HG03520 (cell line): ENCODE results near the gene RND3.
A peak's percentile ranks its signal among the peaks of the same experiment; 100 is the strongest.

Experiments
- ATAC-seq: cut with Tn5 transposase; IDR thresholded peaks from one replicate; pipeline ENCODE4 v1.9.1; 2021; ENCODE audit warnings: mild to moderate bottlenecking, moderate library complexity; ENCODE audit not compliant: unreplicated experiment

RND3 gene

DNA sequence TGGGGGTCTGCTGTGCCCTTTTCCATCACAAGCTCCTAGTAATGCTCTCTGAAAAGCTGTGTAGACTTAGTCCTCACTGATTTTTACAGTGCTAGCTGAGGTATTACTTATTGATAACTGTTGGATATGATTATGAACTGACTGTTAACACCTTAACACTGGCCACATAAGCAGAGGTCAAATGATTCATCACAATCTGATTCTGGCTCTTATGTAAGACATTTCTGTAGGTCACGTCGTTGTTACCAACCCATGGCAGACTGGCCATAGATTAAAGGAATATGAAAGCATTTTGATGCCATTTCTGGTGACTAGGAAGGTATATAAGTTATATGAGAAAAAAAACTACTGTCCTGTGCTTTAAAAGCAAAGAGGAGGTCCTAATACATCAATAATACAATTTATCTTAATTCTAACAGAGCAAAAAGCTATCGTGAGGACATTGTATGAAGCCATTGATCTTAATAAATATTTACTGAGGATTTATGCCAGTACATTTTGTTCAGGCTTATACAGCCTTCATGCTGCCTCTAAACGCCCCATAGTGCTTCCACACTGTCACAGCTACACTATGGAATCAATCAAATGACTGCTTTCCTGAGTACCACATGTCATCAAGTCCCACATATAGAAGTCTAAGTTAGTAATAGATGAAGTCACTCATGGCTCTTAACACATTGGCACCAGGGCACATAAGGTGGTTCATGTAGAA, 6.9 kb upstream of the RND3 start:
- ATAC-seq = no peak

DNA sequence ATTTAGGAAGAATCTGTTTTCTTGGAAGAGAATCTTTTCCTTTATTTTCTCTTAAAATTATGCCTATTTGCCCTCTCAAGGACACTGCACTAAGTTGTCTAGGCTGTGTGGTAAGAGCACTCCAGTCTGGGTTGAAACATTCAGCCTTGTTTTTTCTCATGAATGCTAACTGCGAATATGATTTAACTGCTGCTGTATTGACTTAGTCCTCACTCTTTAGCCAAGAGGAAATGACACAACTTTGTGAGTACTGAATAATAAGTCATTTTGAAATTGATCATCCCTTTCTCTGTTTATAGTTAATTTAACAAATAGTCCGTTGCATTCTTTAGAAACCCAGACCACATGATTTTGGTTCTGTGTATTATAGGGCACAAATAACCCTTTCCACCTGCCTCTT, 4.5 kb upstream of the RND3 start:
- ATAC-seq = no peak

DNA sequence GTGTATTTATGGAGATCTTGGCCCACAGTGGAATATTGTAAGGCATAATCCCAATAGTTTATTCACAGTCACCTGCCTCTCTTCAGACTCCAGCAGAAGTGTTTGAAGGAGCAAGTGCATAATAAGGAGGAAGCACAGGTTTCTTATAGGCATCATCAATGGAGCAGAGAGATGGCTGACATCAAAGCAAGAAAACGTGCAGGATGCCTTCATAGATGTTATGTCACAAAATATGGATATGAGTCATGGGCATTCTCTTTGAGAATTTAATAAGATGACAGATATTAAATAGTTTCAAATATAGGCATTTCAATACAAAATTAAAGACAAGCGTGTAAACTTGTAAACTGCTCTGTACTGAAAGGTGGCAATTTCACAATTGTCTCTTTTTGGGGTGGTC, 4.0 kb upstream of the RND3 start:
- no peak for ATAC-seq

DNA sequence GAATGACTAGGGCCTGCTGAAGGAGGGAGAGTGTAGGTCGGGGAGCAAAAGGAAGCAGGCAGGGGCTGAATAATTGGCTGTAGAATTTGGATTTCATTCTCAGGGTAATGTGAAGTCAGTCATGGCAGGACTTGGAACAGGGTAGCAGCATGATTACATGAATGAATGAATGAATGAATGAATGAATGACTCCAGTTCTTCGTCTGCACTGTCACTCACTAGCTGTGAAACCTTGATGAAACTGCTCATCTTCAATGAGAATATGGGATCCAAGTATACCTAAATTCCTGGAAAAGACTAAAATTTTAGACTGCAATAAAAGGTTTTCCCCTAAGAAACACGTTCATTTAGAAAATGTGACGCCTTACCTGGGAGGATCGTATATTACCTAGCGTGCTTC, 3.0 kb upstream of the RND3 start:
- ATAC-seq = no peak

DNA sequence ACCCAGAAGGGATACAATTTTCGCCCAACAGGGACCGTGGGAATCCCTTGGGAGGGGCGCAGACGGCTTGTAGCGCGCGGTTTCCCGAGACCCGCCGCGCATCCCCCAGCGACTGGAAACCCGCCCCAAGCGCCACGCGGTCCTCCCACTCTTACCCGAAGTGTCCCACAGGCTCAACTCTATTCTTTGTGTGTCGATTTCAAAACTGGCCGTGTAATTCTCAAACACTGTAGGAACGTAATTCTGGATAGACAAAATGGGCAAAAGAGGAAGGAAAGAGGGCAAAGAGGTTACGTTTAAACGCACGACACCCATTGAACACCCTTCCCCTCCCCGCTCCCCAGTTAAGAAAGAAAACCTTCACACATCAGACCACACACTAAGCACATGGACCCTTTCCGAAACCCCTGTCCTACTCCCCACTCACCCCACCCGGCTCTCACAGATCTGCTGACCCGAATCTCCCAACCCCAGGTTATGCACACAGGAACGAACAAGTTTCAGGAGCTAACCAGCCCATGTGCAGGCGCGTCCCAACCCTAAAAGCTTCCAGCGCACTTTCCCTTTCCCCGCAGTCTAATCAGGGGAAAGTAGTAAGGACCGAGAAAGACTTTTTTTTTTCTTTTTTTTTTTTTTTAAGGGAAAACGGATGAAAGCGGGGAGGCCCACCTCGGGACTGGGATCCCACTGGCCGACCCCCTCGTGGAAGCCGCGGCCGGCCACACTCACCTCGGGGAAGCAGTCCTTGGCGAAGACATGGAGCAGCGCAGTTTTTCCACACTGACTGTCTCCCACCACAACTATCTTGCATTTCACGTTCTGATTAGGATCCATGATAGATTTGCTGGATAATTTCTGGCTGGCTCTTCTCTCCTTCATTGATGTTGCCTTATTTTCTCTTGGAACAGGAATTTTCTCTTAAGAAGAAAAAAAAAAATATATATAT, 655 bp downstream of the RND3 start:
- no peak for ATAC-seq

DNA sequence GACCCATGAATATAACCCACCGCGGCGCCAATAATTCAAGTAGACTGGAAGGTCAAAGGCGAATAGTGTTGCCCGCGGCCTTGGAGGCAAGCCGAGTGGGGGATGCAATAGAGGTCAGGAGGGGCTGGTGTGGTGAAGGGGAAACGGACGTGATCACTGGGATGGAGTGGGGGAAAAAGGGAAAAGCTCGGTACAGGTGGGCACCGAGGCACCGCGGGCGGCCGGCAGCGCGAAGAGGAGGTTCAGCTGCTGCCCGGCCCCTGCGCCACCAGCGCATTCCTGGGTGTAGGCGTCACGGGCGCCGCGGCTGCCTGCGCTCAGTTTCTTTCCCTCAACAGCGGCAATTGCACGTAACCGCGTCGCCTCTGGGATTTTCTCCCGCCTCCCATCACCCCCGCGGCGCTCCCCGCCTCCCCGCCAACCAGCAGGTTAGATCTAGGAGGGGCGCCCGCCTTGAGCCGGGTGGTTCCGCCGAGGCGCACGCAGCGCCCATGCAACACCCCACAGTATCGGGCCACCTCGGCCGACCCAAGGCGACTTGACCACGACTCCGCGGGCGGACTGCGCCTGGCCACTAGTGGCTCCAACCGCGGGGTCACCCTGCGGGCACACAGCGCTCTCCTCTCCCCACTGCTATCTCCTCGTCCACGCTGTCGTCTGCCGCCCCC, 1.5 kb downstream of the RND3 start:
- no peak for ATAC-seq

DNA sequence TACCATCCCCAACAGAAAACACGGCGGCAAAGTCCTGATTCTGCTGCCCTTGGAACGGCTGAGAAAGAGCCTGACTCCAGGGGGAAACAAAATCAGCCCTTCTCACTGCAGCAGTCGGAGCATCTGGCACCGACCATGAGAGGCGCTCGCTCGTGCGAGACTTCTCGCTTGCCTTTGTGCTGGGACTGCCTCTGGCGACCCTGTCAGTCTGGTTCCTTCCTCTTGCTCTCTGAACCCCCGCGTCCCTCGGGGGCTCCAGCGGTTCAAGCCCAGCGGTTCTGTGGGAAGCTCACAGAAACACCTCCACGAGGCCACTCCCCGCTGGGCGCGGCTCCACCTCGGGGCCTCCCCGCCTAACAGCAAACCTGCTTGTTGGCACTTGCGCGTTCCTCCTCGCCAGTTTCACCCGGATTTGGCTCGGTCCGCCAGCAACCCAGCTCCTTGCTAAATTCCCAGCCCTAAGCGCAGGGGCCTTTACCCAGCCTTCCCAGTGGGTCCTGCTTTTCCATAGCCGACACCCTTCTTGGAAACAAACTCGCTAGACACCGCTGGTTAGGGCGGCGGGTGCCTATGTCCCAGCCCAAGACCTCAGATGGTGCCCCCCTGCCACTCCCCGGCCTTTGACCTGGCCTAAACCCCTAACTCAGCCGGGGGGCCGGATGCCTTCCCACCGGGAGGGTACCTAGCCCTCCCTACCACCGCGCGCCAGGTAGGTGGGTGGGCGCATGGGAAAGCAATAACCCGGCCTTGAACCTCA, 2.2 kb downstream of the RND3 start:
- peak; percentile 40 for ATAC-seq

DNA sequence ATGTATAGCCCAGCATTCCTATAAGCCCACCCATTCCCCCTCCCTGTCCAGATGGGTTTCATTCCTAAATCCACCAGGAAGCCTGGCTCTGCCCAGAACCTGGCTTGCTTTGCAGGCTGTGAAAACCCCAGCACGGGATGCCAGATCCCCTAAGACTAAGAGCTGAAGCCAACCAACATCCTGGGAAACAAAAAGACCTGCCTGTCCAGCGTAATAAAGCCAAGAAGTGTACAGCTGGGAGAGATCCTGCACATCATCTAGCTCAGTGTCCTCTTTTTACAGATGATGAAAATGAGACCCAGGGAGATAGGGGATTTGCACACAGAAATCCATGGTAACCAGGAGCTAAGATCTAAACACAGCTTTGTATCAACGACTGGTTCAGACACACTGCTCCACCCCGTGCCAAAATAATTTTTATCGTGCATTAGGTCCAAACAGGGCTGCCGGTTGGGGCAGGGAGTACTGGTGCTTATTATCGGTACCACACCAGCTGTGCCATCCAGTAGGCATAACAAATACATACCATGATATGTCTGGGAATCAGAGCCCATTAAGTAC, 2.9 kb downstream of the RND3 start:
- no peak for ATAC-seq

DNA sequence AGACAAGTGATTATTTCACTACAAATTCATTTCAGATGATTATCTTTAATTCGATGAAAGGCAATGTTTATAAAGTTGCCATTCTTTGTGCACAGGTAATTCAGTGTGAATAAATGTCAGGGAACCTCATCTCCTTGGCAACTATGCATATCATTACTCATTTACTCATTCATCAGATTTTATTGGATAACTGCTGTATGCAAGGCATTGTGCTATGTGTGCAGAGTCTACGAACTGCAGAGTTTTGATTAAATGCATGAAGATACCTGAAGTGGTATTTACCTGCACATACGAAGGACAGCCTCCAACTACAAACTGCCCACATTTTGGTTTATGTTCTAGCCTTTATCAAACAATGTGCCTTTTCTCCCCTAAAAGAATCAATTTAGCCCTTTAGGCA, 3.5 kb downstream of the RND3 start:
- no peak for ATAC-seq

DNA sequence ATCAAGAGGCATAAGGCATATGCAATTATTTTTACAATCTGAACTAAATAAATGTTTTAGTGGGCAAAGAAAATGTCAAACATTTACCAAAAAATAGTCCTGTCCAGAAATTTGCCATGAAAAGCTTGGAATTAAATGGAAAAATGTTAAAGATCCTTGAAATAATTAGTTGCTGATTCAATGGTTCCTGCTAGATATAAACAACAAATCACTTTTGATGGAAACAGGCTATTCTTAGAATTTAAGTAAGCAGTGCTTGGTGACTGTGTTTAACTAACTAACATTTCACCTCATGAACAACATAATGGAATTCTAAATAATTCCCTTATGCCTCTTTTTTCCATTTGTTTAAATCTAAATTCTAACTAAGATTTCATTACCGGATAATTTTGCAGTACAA, 3.9 kb downstream of the RND3 start:
- ATAC-seq = no peak

DNA sequence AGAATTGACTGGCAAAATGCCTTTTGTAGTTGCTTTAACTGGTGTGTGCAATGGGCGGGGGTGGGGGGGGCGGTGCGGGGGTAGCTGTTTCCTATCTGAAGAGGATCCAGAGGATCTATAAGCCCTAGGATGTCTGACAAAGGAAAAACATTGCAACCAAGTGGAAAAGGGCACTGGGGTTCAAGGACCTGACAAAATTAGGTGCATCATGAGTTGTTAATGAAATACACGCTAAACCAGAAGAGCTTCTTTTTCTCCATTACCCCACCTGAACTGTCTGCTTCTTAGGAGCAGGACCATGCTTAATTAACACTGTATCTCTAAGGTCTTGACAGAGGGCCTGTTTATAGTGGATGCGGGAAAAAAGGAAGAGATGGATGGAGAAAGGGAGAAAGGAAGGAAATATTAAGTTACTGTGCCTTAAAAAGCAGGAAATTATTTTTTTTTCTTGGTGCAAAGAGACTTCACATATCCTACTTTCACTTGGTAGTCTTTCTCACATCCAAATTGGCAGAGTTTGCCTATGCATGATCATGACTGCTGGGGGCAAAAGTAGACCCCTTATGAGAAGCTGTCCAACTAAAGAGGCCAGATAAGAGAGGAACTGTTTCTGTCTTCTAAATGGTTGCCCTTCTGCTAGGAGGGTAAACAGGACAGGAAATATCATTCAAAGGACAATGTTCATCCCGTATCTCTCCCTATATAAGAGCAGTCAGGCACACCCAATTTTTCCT, 4.6 kb downstream of the RND3 start:
- no peak for ATAC-seq

DNA sequence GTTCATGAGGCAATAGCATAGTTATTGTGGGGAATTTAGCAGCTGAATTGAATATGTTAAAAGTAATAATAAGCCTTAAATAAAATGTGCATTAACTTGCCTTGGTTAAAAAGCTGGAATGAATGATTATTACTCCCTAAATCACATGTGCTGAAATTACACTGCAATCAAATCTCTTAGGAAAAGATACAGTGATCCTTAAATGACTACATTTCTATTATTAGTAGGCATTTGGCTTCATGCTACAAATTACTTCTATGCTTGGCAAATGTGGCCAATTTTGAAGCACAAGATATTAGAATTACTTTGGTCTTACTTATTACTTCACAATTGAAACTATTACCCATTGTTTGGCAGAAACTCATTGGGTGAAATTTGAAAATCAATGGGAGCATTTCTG, 5.4 kb downstream of the RND3 start:
- no peak for ATAC-seq

DNA sequence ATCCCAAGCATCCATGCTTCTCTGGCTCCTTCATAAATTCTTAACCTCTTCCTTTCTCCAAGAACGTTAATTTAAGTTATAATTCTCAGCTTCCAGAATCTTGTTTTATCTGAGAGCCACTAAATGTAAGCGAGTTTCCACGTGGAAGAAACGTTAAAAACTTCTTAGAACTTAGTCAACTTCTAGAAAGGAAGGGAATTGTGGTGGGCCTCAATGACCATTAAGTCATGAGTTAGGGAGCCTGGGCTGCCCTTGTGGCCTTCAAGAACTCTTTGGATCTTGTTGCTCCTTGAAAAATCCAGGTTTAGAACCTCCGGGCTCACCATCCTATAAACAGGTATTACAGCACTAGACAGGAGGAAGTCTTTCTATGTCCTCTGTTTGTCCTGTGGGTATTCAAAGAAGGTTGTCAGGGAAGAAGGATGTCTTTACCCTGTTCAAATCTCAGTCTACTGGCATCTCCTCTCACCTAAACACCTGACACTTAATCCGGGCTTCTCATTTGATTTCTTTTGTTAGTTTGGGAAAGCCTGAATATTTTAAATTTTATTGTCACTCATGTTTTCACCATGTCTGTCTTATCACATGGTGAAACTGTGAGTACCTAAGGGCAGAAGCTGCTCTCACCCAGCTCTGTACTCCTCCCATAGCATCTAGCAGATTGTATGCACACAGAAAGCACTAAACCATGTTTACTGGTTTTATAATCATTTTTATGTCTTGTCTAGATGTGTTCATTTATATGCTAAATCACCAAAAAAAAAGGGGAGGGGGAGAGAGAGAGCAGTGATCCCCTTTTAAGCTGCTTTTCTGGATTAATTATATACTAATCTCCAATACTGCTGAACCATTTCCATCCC, 6.3 kb downstream of the RND3 start:
- ATAC-seq = no peak

DNA sequence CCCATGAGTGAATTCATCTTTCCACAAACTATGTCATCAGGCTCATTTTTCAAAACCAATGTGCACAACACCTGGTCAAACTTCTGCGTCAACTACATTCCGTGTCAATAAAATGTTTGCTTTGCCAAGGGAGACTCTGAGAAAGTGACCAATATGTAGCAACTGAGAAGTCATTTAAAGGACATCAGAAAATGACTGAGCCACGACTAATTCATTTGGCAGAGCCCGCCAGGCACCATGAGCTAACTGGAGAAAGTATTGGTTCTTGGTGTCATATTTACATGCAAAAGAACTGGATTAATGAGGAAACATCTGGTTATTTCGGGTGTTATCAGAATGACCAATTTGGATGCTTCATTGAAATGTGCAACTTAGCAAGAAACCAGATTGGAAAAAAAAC, 7.2 kb downstream of the RND3 start:
- no peak for ATAC-seq

DNA sequence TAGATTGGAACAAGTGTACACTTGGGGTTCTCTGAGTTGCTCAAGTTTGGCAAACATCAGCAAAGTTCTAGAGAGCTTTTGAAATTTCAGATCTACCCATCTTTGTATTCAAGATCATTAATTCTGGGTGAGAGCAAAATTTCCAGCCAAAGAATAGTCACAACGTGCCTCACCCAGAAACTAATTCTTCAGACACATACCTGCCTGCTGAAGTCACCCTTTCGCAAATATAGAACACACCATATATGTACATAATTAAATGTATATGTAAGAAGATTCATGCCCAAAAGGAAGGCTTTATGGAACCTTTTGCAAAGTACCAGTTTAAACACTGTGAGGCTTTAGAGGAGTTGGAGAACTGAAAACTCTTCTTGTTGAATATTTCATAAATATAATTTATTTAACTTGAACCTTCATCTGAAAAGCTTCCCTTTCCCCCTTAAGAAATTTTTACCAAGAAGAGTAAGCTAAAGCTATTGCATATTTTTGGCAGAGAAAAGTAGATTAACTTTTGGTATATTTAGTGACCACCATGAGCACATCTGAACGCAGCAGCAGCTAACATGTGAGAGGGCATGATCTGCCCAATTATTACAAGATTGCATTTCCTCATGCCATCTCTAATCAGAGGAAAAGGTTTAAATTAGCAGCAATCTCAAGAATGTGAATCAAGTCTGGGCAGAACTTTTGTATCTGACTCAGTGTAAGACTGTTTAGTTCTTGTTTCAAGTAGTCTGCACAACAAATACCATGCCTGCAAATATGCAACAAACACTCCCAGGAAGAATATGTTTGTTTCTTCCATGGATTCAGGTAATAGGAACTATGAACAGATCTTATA, 8.2 kb downstream of the RND3 start:
- no peak for ATAC-seq

DNA sequence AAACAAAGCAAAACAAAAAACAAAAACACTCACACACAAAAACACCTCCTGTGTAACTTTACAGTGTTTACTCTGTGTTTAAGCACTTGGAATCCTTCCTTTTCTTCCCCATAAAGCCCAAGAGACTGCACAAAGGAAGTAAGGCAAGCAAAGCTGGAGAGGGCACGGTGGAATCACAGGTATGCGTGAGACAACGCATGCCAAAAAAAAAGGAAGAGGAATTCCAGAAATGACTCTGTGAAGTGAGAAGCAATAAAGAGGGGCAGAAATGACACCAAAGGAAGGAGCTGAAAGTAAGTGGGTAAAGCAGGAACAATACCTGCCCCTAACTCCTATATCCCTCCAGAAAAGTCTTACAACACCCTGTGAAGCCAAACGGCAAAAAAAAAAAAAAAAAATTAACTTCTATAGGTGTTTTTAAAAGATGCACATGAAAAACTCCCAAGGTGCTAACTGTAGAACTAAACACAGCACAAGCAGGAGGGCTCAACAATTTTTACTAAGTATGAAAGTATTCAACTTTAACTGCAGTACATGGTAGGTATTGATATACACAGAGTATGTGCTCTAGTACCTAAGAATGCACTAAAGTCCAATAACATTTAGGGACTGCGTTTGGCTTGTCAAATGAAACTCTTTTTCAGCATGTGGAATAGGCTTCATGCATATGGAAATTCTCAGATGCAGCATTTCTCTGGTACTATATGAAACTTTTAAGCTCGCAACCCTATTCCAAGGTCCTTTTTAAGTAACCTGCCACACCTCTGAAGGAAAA, 9.1 kb downstream of the RND3 start:
- no peak for ATAC-seq

DNA sequence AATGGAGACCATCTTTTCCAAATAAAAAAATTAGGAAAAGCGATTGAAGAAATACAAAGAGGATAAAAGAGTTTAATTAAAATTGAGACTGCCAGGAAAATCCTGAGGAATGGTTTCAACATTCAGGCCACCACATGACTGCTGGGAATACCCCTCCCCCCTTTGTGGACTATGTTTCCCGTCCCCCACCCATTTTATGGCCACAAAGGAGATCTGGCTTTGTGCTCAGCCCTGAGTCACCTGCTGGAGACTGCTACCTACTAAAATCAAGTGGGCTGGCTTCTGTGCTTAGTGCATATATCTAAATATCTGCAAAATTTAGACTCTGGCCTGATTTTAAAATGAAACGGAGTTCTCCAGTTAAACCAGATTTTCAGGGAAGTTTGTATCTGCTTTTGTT, 10.1 kb downstream of the RND3 start:
- ATAC-seq = no peak
